Measurements from ENCODE around the gene PLEKHH3.

Gene PLEKHH3

GRCh38 chr17:42678951-42679491 lies 2.2 kb upstream of the PLEKHH3 start:
- H2AFZ ChIP-seq (ENCODE audit: low read depth): peak overlapping the region; percentile 62; the same call in 1 of the 2 replicates
- TF ChIP-seq CTCF (conservative IDR thresholded peaks at IDR 0.05; ENCODE audit: low read depth, low read length): no peak
- peak overlapping the region; percentile 98 for H3K27ac ChIP-seq
- no peak overlapping the region for H3K4me3 ChIP-seq (IDR thresholded peaks at IDR 0.05; ENCODE audit: insufficient read depth, low read depth, low read length)
- no peaks in the 10 kb centered on the region for H3K36me3 ChIP-seq (ENCODE audit: insufficient read depth)
- H3K4me2 ChIP-seq: peak overlapping the region; percentile 97
- peak overlapping the region; percentile 83 for H3K9ac ChIP-seq
- no peaks in the 10 kb centered on the region for H3K27me3 ChIP-seq (ENCODE audit: insufficient read depth, low read depth)
- no peaks in the 10 kb centered on the region for H4K20me1 ChIP-seq (ENCODE audit: insufficient read depth)
- H3K4me1 ChIP-seq (ENCODE audit: low read depth, poor library complexity, severe bottlenecking): peaks cover 47% of the 10 kb centered on the region
- H3K79me2 ChIP-seq (ENCODE audit: insufficient read depth, low read depth): peaks cover 40% of the 10 kb centered on the region

DNA sequence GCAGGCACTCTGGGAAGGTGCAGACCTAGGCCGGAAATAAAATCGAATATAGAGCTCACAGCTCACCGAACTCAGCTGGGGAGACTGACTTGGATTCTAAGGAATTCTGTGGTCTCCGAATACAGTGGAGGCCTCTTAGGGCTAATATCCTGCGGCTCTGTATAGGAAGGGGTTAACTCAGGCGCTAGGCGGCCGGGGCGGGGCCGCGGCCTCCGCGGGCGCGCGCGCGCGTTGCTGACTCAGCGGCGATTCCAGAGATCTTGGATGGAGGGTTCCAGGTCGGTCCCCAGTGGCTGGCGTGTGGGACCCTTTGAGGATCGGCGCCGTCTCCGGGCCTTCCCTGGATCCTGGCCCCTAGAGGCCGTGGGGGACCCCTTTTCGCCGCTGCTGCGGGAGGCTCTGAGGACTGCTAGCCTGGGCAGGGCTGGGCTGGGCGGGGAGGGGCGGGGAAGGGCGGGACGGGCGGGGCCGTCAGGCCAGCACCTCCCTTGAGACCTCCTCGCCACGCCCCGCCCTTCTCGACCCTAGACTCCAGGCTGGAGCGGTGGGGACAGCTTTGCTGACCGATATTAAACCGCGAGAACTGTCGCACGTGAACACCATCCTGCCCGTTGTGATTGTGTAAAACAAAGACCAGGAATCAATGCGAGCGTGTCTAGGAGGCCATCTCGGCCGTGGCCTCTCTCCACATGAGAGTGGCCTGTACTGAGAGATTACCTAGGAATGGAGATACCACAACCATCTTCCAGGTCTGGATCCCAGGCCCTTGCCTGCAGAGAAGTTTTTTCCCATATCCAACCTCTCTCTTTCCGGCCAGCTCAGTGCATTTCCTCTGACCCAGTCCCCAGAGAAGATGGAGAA lies 1.4 kb upstream of the PLEKHH3 start:
- Histone ChIP-seq H3K4me1 (ENCODE audit: low read depth, poor library complexity, severe bottlenecking) (peaks cover 47% of the 10 kb centered on the region), H3K4me3 (IDR thresholded peaks at IDR 0.05; ENCODE audit: insufficient read depth, low read depth, low read length) (no peak overlapping the region), H3K79me2 (ENCODE audit: insufficient read depth, low read depth) (peaks cover 45% of the 10 kb centered on the region), H3K27me3 (ENCODE audit: insufficient read depth, low read depth) (no peaks in the 10 kb centered on the region), H3K4me2 (peak overlapping the region; percentile 99), H4K20me1 (ENCODE audit: insufficient read depth) (no peaks in the 10 kb centered on the region), H3K9ac (peak overlapping the region; percentile 73), H2AFZ (ENCODE audit: low read depth) (peak overlapping the region; percentile 48), H3K27ac (peak overlapping the region; percentile 98), H3K36me3 (ENCODE audit: insufficient read depth) (no peaks in the 10 kb centered on the region)
- no peak for TF ChIP-seq CTCF (conservative IDR thresholded peaks at IDR 0.05; ENCODE audit: low read depth, low read length)

DNA sequence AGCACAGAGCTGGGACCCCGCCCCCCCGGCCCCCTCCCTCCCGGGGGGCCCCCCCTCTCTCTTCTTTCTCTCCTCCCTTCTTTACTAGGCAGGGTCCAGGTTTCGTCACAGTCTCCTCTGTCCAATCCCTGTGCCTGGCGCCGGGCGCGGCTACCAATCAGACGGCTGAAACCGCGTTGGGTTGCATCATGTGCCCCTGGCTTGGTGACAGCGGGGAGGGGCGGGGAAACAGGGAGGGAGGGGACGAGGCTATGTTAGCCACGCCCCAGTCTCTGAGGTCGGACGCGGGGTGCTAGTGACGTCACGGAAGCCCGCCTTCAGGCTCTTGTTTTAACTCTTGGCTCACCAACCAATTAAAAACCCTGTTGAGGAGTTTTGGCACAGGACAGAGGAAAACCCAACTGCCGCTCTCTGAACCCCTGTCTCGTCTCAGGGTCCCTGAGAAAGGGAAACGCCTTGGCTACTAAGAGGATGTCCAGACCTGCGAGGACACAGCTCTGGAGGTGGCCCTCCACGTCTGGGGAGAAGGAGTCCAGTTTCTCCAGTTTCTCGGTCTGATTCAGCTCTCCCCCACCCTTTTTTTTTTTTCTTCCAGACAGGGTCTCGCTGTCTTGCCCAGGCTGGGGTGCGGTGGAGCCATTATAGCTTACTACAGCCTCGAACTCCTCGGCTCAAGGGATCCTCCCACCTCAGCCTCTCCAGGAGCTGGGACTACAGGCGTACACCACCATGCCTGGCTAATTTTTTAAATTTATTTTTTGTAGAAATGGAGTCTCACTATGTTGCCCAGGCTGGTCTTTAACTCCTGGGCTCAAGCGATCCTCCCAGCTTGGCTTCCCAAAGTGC lies 441 bp upstream of the PLEKHH3 start:
- Histone ChIP-seq H3K4me2 (peak overlapping the region; percentile 99), H2AFZ (ENCODE audit: low read depth) (peak overlapping the region; percentile 48), H3K9ac (peak overlapping the region; percentile 73), H3K36me3 (ENCODE audit: insufficient read depth) (peaks cover 6% of the 10 kb centered on the region), H3K27ac (peak overlapping the region; percentile 98), H3K4me3 (IDR thresholded peaks at IDR 0.05; ENCODE audit: insufficient read depth, low read depth, low read length) (no peak overlapping the region), H4K20me1 (ENCODE audit: insufficient read depth) (no peaks in the 10 kb centered on the region), H3K4me1 (ENCODE audit: low read depth, poor library complexity, severe bottlenecking) (peaks cover 39% of the 10 kb centered on the region), H3K27me3 (ENCODE audit: insufficient read depth, low read depth) (no peaks in the 10 kb centered on the region), H3K79me2 (ENCODE audit: insufficient read depth, low read depth) (peaks cover 55% of the 10 kb centered on the region)
- no peak for TF ChIP-seq CTCF (conservative IDR thresholded peaks at IDR 0.05; ENCODE audit: low read depth, low read length)

DNA sequence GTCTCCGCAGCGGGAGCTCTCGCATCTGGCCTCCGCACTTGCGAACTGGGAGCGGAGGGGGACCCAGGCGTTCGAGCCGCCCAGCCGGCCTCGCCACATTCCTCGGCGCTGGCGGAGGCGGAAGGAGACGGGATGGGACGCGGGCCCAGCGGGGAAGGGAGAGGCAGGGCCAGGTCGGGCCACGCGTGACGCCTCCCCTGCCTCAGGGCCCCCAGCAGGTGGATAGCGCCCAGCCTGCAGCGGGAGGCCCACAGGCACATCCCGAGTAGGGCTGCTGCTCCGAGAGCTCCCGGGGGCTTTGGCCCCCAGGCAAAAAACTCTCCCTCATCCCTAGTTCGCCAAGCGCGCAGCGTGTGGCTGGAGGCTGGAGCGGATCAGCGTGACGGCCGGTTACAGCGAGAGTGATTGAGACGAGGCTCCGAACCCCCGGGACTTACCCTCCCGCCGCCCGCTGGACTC lies 800 bp downstream of the PLEKHH3 start:
- peak overlapping the region; percentile 52 for H3K27ac ChIP-seq
- no peaks in the 10 kb centered on the region for H3K27me3 ChIP-seq (ENCODE audit: insufficient read depth, low read depth)
- H4K20me1 ChIP-seq (ENCODE audit: insufficient read depth): no peaks in the 10 kb centered on the region
- peaks cover 27% of the 10 kb centered on the region for H3K4me1 ChIP-seq (ENCODE audit: low read depth, poor library complexity, severe bottlenecking)
- peak overlapping the region; percentile 95 for H3K4me2 ChIP-seq
- no peak for TF ChIP-seq CTCF (conservative IDR thresholded peaks at IDR 0.05; ENCODE audit: low read depth, low read length)
- H3K79me2 ChIP-seq (ENCODE audit: insufficient read depth, low read depth): peaks cover 67% of the 10 kb centered on the region
- 0 out of 2 replicates have a peak overlapping the region, but pooled peaks have one; percentile 16 for H2AFZ ChIP-seq (ENCODE audit: low read depth)
- H3K4me3 ChIP-seq (IDR thresholded peaks at IDR 0.05; ENCODE audit: insufficient read depth, low read depth, low read length): peak overlapping the region; percentile 78
- peaks cover 6% of the 10 kb centered on the region for H3K36me3 ChIP-seq (ENCODE audit: insufficient read depth)
- H3K9ac ChIP-seq: peak overlapping the region; percentile 70

Measured in KMS-11 (cell line).